Epithelial cell of prostate (primary cell): Measurements from ENCODE around the gene RWDD1.
"Not testable (repeated sequence)": the region's sequence is repeated elsewhere in the genome, so short reads cannot be mapped to it uniquely, and the experiment has no call there.

Source experiments
- DNase-seq: peaks from one replicate; pipeline ENCODE4 v3.0.0-alpha.2; 2011; ENCODE audit warnings: low read depth, low spot score
- H3K27ac ChIP-seq: fragments of 450-650 bp; 2 replicates; pipeline ENCODE4 v1.5.1; 2017; ENCODE audit warnings: mild to moderate bottlenecking

RWDD1 gene

GRCh38 chr6:116603916-116604315 is 32.6 kb downstream of the RWDD1 start:
- not testable (repeated sequence) for H3K27ac ChIP-seq, DNase-seq

GRCh38 chr6:116604868-116605267 is 33.6 kb downstream of the RWDD1 start:
- H3K27ac ChIP-seq, DNase-seq: not testable (repeated sequence)

- DNase-seq, result no peak
- H3K27ac ChIP-seq, result no peak overlapping the region
Observed at GRCh38 chr6:116605935-116606334, 34.6 kb downstream of the RWDD1 start.

- no peak for DNase-seq
- no peak overlapping the region for H3K27ac ChIP-seq
Observed at GRCh38 chr6:116611056-116611455, 39.8 kb downstream of the RWDD1 start.

- peak; percentile 62 for DNase-seq
- no peak within 1 kb of the TSS for H3K27ac ChIP-seq
Observed at GRCh38 chr6:116615937-116616736, 44.8 kb downstream of the RWDD1 start, which contains the start of gene RSPH4A. Gene RSPH4A (plus strand): TSS chr6:116616479. CDS start chr6:116616624, 145 bp downstream.

- no peak overlapping the region for H3K27ac ChIP-seq
- no peak for DNase-seq
Observed at GRCh38 chr6:116616737-116617053, 45.4 kb downstream of the RWDD1 start.

GRCh38 chr6:116624036-116624805 is 52.9 kb downstream of the RWDD1 start:
- DNase-seq, result no peak
- no peak overlapping the region for H3K27ac ChIP-seq

- DNase-seq, result no peak
- no peak overlapping the region for H3K27ac ChIP-seq
Observed at GRCh38 chr6:116625872-116626271, 54.6 kb downstream of the RWDD1 start.

GRCh38 chr6:116629563-116629981 is 58.3 kb downstream of the RWDD1 start:
- no peak overlapping the region for H3K27ac ChIP-seq
- DNase-seq, result no peak

- no peak overlapping the region for H3K27ac ChIP-seq
Observed at GRCh38 chr6:116631379-116631990, 60.2 kb downstream of the RWDD1 start.

GRCh38 chr6:116633685-116634084 is 62.4 kb downstream of the RWDD1 start:
- H3K27ac ChIP-seq, result no peak overlapping the region
- no peak for DNase-seq

More at GRCh38 chr6:116631379-116631990, 60.2 kb downstream of the RWDD1 start:
- no peak for DNase-seq
